Cardiac muscle cell (in vitro differentiated cells and primary cell): ENCODE data around the gene C4orf36. TPM values are rescaled to one million over a fixed set of nuclear protein-coding genes. Genes with fewer than 3 reads are reported as not detected.

Source experiments
- DNase-seq, 2 donors: peaks; one replicate each; pipeline versions ENCODE4 v3.0.0 to v3.0.0-alpha.2; 2010 to 2017; ENCODE audit warnings: low read depth in 1 of 2, low spot score in 1 of 2
- H3K27ac ChIP-seq: fragments of 200-600 bp; sonication (generic); 2 replicates; pipeline ENCODE4 v1.5.1; 2016
- H3K27me3 ChIP-seq: fragments of 200-600 bp; sonication (generic); 2 replicates; pipeline ENCODE4 v1.6.0; 2016; ENCODE audit warnings: control low read depth
- H3K36me3 ChIP-seq: fragments of 200-600 bp; sonication (generic); 2 replicates; pipeline ENCODE4 v1.5.1; 2016; ENCODE audit warnings: control low read depth
- H3K4me1 ChIP-seq: fragments of 200-600 bp; sonication (generic); 2 replicates; pipeline ENCODE4 v1.8.1; 2017; ENCODE audit warnings: low read depth, mild to moderate bottlenecking, mixed run types
- H3K4me3 ChIP-seq: fragments of 200-600 bp; sonication (generic); 2 replicates; pipeline ENCODE4 v1.5.1; 2016; ENCODE audit warnings: mild to moderate bottlenecking
- H3K9me3 ChIP-seq: fragments of 200-600 bp; sonication (generic); 2 replicates; pipeline ENCODE4 v1.5.1; 2017; ENCODE audit warnings: low read depth, mild to moderate bottlenecking, control low read depth
- CTCF ChIP-seq: IDR thresholded peaks from 2 replicates; pipeline ENCODE4 v1.5.1; 2012; ENCODE audit warnings: low read depth, mild to moderate bottlenecking, low read length
- polyA plus RNA-seq: library from polyadenylated mRNA; unstranded; fragments of >200 nt; fragmentation: Nextera tagmentation; extraction: Ambion mirVana; gene quantifications from 2 replicates; pipeline ENCODE4 v1.2.1, GENCODE V29; 2016
- total RNA-seq: library from RNA; depleted of rRNA; stranded (reverse); fragments of >200 nt; gene quantifications from 2 replicates; pipeline ENCODE4 v1.2.3, GENCODE V29; 2016

C4orf36 gene
- total and polyA plus RNA-seq, 2 experiments from 2014 or later: 0.83 TPM; not detected in 1

DNA sequence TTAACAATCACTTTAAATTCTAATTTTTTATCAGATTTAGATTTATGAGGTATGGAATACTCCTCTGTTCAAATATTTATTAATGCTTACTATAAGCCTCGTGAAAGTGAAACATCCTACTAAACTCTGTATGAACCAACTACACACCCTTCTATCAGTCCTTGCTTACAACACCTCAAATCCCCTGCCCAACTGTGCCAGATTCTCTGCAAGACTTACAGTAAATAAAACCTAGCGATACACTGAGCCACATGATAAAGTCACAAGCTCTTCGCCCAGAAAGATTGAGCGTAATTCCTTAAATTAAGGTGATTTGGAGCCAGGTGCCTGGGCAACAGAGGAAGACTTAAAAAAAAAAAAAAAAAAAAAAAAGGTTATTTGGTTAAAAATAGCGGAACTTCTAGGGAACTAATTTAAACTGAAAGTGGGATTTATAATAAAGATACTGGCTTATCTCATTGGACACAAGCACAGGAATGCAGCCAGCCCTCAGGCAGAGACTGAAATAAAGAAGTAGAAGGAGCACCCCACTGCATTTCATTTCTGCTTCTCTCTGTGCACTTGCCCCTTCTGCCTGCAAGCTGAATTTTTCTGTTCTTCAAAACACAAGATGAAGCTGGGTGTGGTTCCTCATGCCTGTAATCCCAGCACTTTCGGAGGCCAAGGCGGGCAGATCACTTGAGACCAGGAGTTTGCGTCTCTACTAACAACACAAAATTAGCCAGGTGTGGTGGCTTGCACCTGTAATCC lies 17.5 kb upstream of the C4orf36 start:
- no peaks in the 10 kb centered on the region for H3K27me3 ChIP-seq
- no peak for TF ChIP-seq CTCF
- no peaks in the 10 kb centered on the region for H3K9me3 ChIP-seq

GRCh38 chr4:86908251-86908657 lies 16.0 kb upstream of the C4orf36 start:
- Histone ChIP-seq H3K4me3 (no peak overlapping the region), H3K27ac (no peak overlapping the region), H3K36me3 (no peaks in the 10 kb centered on the region), H3K9me3 (no peaks in the 10 kb centered on the region), H3K27me3 (no peaks in the 10 kb centered on the region), H3K4me1 (peaks cover 18% of the 10 kb centered on the region)
- peak in 1 of 2 donors; percentile 65 for DNase-seq
- no peak for TF ChIP-seq CTCF

More for the DNA sequence above, 17.5 kb upstream of the C4orf36 start:
- no peak for DNase-seq
- Histone ChIP-seq H3K4me1 (peaks cover 18% of the 10 kb centered on the region), H3K36me3 (no peaks in the 10 kb centered on the region), H3K4me3 (no peak overlapping the region), H3K27ac (no peak overlapping the region)

- Histone ChIP-seq H3K4me3 (no peak overlapping the region), H3K27ac (no peak overlapping the region), H3K9me3 (no peaks in the 10 kb centered on the region), H3K4me1 (no peaks in the 10 kb centered on the region), H3K27me3 (no peaks in the 10 kb centered on the region), H3K36me3 (no peaks in the 10 kb centered on the region)
- DNase-seq: no peak
- no peak for TF ChIP-seq CTCF
These were observed 9.6 kb upstream of the C4orf36 start for GRCh38 chr4:86901864-86902263.

- Histone ChIP-seq H3K36me3 (no peaks in the 10 kb centered on the region), H3K27ac (no peak overlapping the region), H3K4me1 (no peaks in the 10 kb centered on the region), H3K27me3 (no peaks in the 10 kb centered on the region), H3K4me3 (no peak overlapping the region), H3K9me3 (no peaks in the 10 kb centered on the region)
- TF ChIP-seq CTCF: peak; percentile 19
- DNase-seq: no peak
These were observed 6.3 kb upstream of the C4orf36 start for GRCh38 chr4:86898562-86898961.

- Histone ChIP-seq H3K4me3 (no peak overlapping the region), H3K9me3 (no peaks in the 10 kb centered on the region), H3K27me3 (no peaks in the 10 kb centered on the region), H3K36me3 (no peaks in the 10 kb centered on the region), H3K27ac (no peak overlapping the region), H3K4me1 (no peaks in the 10 kb centered on the region)
- peak in 1 of 2 donors; percentile 42 for DNase-seq
- no peak for TF ChIP-seq CTCF
These were observed 4.4 kb upstream of the C4orf36 start for GRCh38 chr4:86896596-86896995.
